CD14-positive monocyte (primary cell): ENCODE data around the gene TNFSF8. TPM values are rescaled to one million over a fixed set of nuclear protein-coding genes. Genes with fewer than 3 reads are reported as not detected.

Source experiments
- DNase-seq, 3 donors: peaks; one replicate each; pipeline ENCODE4 v3.0.0-alpha.2; 2011 to 2022
- H2AFZ ChIP-seq: 2 replicates; pipeline ENCODE4 v1.6.0; 2012; ENCODE audit warnings: mild to moderate bottlenecking, low read depth, low read length, inconsistent platforms; ENCODE audit not compliant: insufficient read depth, poor library complexity, severe bottlenecking
- H3K27ac ChIP-seq, 2 donors: 1 replicate in 1 of 2; 2 replicates in 1 of 2; pipeline ENCODE4 v1.5.1; 2012 to 2013; ENCODE audit warnings: low read length in 2 of 2, control low read depth in 1 of 2, inconsistent platforms in 1 of 2, low read depth in 1 of 2, mild to moderate bottlenecking in 1 of 2
- H3K27me3 ChIP-seq, 2 donors: one replicate each; pipeline versions ENCODE4 v1.6.0 to v1.6.1; 2011 to 2013; ENCODE audit warnings: low read length in 2 of 2; ENCODE audit not compliant: control insufficient read depth in 2 of 2, insufficient read depth in 2 of 2
- H3K36me3 ChIP-seq, 2 donors: replicated peaks in 1 of 2; 1 replicate in 1 of 2; 2 replicates in 1 of 2; pipeline versions ENCODE4 v1.5.1 to v1.6.1; 2012 to 2013; ENCODE audit warnings: low read length in 2 of 2, control low read depth in 1 of 2, inconsistent platforms in 1 of 2, mild to moderate bottlenecking in 1 of 2; ENCODE audit not compliant: insufficient read depth in 2 of 2, control insufficient read depth in 1 of 2
- H3K4me1 ChIP-seq, 2 donors: 1 replicate in 1 of 2; 2 replicates in 1 of 2; pipeline versions ENCODE4 v1.5.1 to v1.6.1; 2012 to 2013; ENCODE audit warnings: low read length in 2 of 2, control low read depth in 1 of 2, inconsistent platforms in 1 of 2, mild to moderate bottlenecking in 1 of 2, moderate library complexity in 1 of 2; ENCODE audit not compliant: insufficient read depth in 2 of 2, control insufficient read depth in 1 of 2
- H3K4me2 ChIP-seq: replicated peaks from 2 replicates; pipeline ENCODE3; 2012; ENCODE audit warnings: low read length, moderate library complexity, mild to moderate bottlenecking; ENCODE audit not compliant: poor library complexity, severe bottlenecking; ENCODE audit errors: extremely low read depth
- H3K4me3 ChIP-seq, 3 experiments: fragments of 200-600 bp in 1 of 3; sonication (generic) in 1 of 3; replicated peaks in 1 of 3; 1 replicate in 2 of 3; 2 replicates in 1 of 3; pipeline ENCODE4 v1.5.1; 2011 to 2013; ENCODE audit warnings: low read length in 3 of 3, mild to moderate bottlenecking in 3 of 3, control low read depth in 2 of 3, low read depth in 2 of 3, inconsistent platforms in 1 of 3, moderate library complexity in 1 of 3
- H3K79me2 ChIP-seq: 2 replicates; pipeline ENCODE4 v1.6.0; 2012; ENCODE audit warnings: mild to moderate bottlenecking, control low read depth, inconsistent platforms, low read length, moderate library complexity; ENCODE audit not compliant: insufficient read depth
- H3K9ac ChIP-seq: 2 replicates; pipeline ENCODE4 v1.6.0; 2017; ENCODE audit warnings: low read length, mild to moderate bottlenecking; ENCODE audit not compliant: insufficient read depth, poor library complexity, severe bottlenecking
- H3K9me3 ChIP-seq, 2 donors: replicated peaks in 1 of 2; 1 replicate in 1 of 2; 2 replicates in 1 of 2; pipeline versions ENCODE4 v1.5.1 to v1.6.1; 2012 to 2013; ENCODE audit warnings: low read length in 2 of 2, control low read depth in 1 of 2; ENCODE audit not compliant: control insufficient read depth in 1 of 2, insufficient read depth in 1 of 2
- H4K20me1 ChIP-seq: 2 replicates; pipeline ENCODE4 v1.6.0; 2012; ENCODE audit warnings: mild to moderate bottlenecking, low read length, control low read depth, moderate library complexity; ENCODE audit not compliant: insufficient read depth
- H3K27ac Mint-ChIP-seq, 7 donors: one replicate each; pipeline ENCODE4 v1.8.0; 2020; ENCODE audit warnings: mild to moderate bottlenecking in 7 of 7, mixed read lengths in 7 of 7, moderate library complexity in 6 of 7, inconsistent platforms in 2 of 7
- H3K27me3 Mint-ChIP-seq, 3 donors: one replicate each; pipeline ENCODE4 v1.8.0; 2021 to 2022; ENCODE audit warnings: low read depth in 3 of 3, mild to moderate bottlenecking in 3 of 3, mixed read lengths in 3 of 3, moderate library complexity in 3 of 3, inconsistent platforms in 1 of 3
- H3K36me3 Mint-ChIP-seq, 2 donors: one replicate each; pipeline ENCODE4 v1.8.0; 2020; ENCODE audit warnings: mixed read lengths in 2 of 2, inconsistent platforms in 1 of 2, mild to moderate bottlenecking in 1 of 2
- H3K4me1 Mint-ChIP-seq: one replicate; pipeline ENCODE4 v1.8.0; 2020; ENCODE audit warnings: mild to moderate bottlenecking, mixed read lengths
- H3K4me3 Mint-ChIP-seq, 2 donors: one replicate each; pipeline ENCODE4 v1.8.0; 2020; ENCODE audit warnings: mild to moderate bottlenecking in 2 of 2, mixed read lengths in 2 of 2, moderate library complexity in 1 of 2
- H3K9me3 Mint-ChIP-seq, 7 donors: one replicate each; pipeline ENCODE4 v1.8.0; 2020 to 2022; ENCODE audit warnings: mixed read lengths in 7 of 7, mild to moderate bottlenecking in 6 of 7, moderate library complexity in 6 of 7, inconsistent platforms in 2 of 7
- CTCF ChIP-seq: fragments of 200-600 bp; IDR thresholded peaks from one replicate; pipeline ENCODE4 v1.8.0; 2022; ENCODE audit warnings: antibody characterized with exemption, mild to moderate bottlenecking
- WGBS: methylation state at CpG from one replicate; pipeline ENCODE4 v1.1.5; 2013; ENCODE audit warnings: missing lambda C conversion rate; ENCODE audit not compliant: insufficient coverage; 5-methylcytosine and 5-hydroxymethylcytosine counted together
- intact Hi-C, 2 donors: fragments of 100-400 bp; cut with micrococcal nuclease; formaldehyde crosslinking; loops; one replicate each; pipeline versions ENCODE4 v1.15.0 to v1.15.1; 2023
- polyA plus RNA-seq, 3 donors: library from polyadenylated mRNA; depleted of rRNA in 1 of 3; unstranded in 2 of 3; stranded (reverse) in 1 of 3; fragments of 300-500 nt in 2 of 3; fragments of >200 nt in 1 of 3; fragmentation: Illumina TruSeq in 2 of 3; gene quantifications; 1 replicate in 2 of 3; 2 replicates in 1 of 3; pipeline ENCODE4 v1.2.3, GENCODE V29; 2012 to 2021

The TNFSF8 gene
- polyA plus RNA-seq, 3 donors = 27.8 to 42.9 (median 34.0) TPM

- no peak overlapping the region for H2AFZ ChIP-seq
- H3K4me2 ChIP-seq = no peak overlapping the region
- no peak overlapping the region for H3K4me3 Mint-ChIP-seq
- DNase-seq = no peak
- peaks cover under 1% of the 10 kb centered on the region for H3K79me2 ChIP-seq
- TF ChIP-seq CTCF = no peak
- no peaks in the 10 kb centered on the region for H3K36me3 ChIP-seq
- no CpG with 5 or more reads among the region's 2 CpGs for WGBS
- peaks cover 58% of the 10 kb centered on the region for H3K4me1 Mint-ChIP-seq
- intact Hi-C loops = no loop called here
- no peaks in the 10 kb centered on the region for H3K36me3 Mint-ChIP-seq
- H4K20me1 ChIP-seq = no peaks in the 10 kb centered on the region
- no peak overlapping the region for H3K27ac ChIP-seq
- H3K4me3 ChIP-seq = no peak overlapping the region
- peaks cover 0 to 2% (median 0%) of the 10 kb centered on the region in 3 donors for H3K27me3 Mint-ChIP-seq
- peaks cover 0 to 3% (median 0%) of the 10 kb centered on the region in 7 donors for H3K9me3 Mint-ChIP-seq
- H3K27ac Mint-ChIP-seq = no peak overlapping the region
- no peaks in the 10 kb centered on the region for H3K27me3 ChIP-seq
- no peak overlapping the region for H3K9ac ChIP-seq
- H3K9me3 ChIP-seq = no peaks in the 10 kb centered on the region
- H3K4me1 ChIP-seq = peaks cover 47 to 48% of the 10 kb centered on the region in 2 donors
Observed at GRCh38 chr9:114950761-114951160, 20.4 kb upstream of the TNFSF8 start.

- H2AFZ ChIP-seq = peak overlapping the region; percentile 0
- Mint-ChIP-seq H3K27me3 (peaks cover 0 to 2% (median 0%) of the 10 kb centered on the region in 3 donors), H3K4me3 (peak overlapping the region in 1 of 2 donors; percentile 14), H3K9me3 (peaks cover 0 to 3% (median 0%) of the 10 kb centered on the region in 7 donors), H3K27ac (peak overlapping the region in 1 of 7 donors; percentile 23), H3K4me1 (peaks cover 35% of the 10 kb centered on the region), H3K36me3 (no peaks in the 10 kb centered on the region)
- H3K27ac ChIP-seq = no peak overlapping the region
- intact Hi-C loops = no loop called here
- H3K9ac ChIP-seq = no peak overlapping the region
- H3K4me1 ChIP-seq = peaks cover 21 to 22% of the 10 kb centered on the region in 2 donors
- no peak for DNase-seq
- no peaks in the 10 kb centered on the region for H3K27me3 ChIP-seq
- H4K20me1 ChIP-seq = no peaks in the 10 kb centered on the region
- H3K79me2 ChIP-seq = no peaks in the 10 kb centered on the region
- no peak overlapping the region for H3K4me3 ChIP-seq
- no peak for TF ChIP-seq CTCF
- 0% methylated on average over 4 of the region's 4 CpGs for WGBS
- H3K4me2 ChIP-seq = no peak overlapping the region
- no peaks in the 10 kb centered on the region for H3K9me3 ChIP-seq
- no peaks in the 10 kb centered on the region for H3K36me3 ChIP-seq
Observed at GRCh38 chr9:114947058-114947457, 16.7 kb upstream of the TNFSF8 start.
